Esophagus squamous epithelium (tissue), 4 donors: ENCODE measurements around the gene EPN3.

Source experiments
- CTCF ChIP-seq, 6 experiments: fragments of 450-650 bp in 4 of 6; fragments of 200-600 bp in 2 of 6; sonication (generic) in 2 of 6; IDR thresholded peaks; one replicate each; pipeline ENCODE4 v1.5.1; 2016 to 2019; ENCODE audit warnings: antibody characterized with exemption in 6 of 6, mild to moderate bottlenecking in 4 of 6, moderate library complexity in 4 of 6
- POLR2A ChIP-seq, 4 donors: fragments of 450-650 bp; IDR thresholded peaks; one replicate each; pipeline ENCODE4 v1.6.1; 2017; ENCODE audit warnings: antibody characterized with exemption in 4 of 4, mild to moderate bottlenecking in 4 of 4, moderate library complexity in 3 of 4

GRCh38 chr17:50585346-50585745 is 52.8 kb downstream of the EPN3 start:
- TF ChIP-seq CTCF (IDR thresholded peaks at IDR 0.05) (no peak), POLR2A (IDR thresholded peaks at IDR 0.05) (no peak)
